HEK293 (cell line): ENCODE measurements around the gene KIAA1958.

Experiments used
- GLI4 ChIP-seq: fragments of 450-650 bp; formaldehyde crosslinking; IDR thresholded peaks from 2 replicates; pipeline ENCODE4 v1.5.1; 2016; ENCODE audit warnings: missing biosample characterization, missing genetic modification characterization
- ZNF768 ChIP-seq: fragments of 450-650 bp; formaldehyde crosslinking; IDR thresholded peaks from 2 replicates; pipeline ENCODE4 v1.5.1; 2018; ENCODE audit warnings: missing biosample characterization, mild to moderate bottlenecking, missing genetic modification characterization
- ZNF792 ChIP-seq: fragments of 450-650 bp; formaldehyde crosslinking; IDR thresholded peaks from 2 replicates; pipeline ENCODE4 v1.5.1; 2016; ENCODE audit warnings: missing biosample characterization, missing genetic modification characterization
- TF ChIP-seq, protein P1 (sequence below): fragments of 450-650 bp; formaldehyde crosslinking; IDR thresholded peaks from 2 replicates; pipeline ENCODE4 v1.5.1; 2017; ENCODE audit warnings: missing biosample characterization, missing genetic modification characterization
- TF ChIP-seq, protein P2 (sequence below): fragments of 450-650 bp; formaldehyde crosslinking; IDR thresholded peaks from 2 replicates; pipeline ENCODE4 v1.5.1; 2016; ENCODE audit warnings: missing biosample characterization, missing genetic modification characterization

DNA sequence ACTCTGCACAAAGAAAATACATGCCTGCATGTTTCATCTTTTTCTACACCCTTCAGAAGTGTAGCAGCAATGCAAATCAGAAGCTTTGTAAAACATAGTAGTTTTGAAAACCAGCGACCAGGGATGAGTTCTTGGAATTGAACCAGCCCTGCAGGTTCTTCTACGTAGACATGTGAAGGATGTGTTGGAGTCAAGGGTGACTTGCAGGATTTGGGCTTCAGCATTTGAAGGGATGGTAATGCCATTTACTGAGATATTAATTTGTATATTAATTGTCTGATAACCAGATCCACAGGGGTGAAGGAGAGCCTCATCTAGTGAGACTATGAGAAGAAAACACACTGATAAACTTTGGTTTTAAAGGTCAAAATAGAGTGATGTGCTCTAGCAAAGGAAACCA lies 72.4 kb downstream of the KIAA1958 start:
- TF ChIP-seq ZNF768 (tag by site-specific recombination) (no peak), ZNF792 (tag by site-specific recombination) (no peak), GLI4 (tag by site-specific recombination) (no peak)
- TF ChIP-seq, protein P1, sequence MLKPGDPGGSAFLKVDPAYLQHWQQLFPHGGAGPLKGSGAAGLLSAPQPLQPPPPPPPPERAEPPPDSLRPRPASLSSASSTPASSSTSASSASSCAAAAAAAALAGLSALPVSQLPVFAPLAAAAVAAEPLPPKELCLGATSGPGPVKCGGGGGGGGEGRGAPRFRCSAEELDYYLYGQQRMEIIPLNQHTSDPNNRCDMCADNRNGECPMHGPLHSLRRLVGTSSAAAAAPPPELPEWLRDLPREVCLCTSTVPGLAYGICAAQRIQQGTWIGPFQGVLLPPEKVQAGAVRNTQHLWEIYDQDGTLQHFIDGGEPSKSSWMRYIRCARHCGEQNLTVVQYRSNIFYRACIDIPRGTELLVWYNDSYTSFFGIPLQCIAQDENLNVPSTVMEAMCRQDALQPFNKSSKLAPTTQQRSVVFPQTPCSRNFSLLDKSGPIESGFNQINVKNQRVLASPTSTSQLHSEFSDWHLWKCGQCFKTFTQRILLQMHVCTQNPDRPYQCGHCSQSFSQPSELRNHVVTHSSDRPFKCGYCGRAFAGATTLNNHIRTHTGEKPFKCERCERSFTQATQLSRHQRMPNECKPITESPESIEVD (tag by site-specific recombination): no peak
- TF ChIP-seq, protein P2, sequence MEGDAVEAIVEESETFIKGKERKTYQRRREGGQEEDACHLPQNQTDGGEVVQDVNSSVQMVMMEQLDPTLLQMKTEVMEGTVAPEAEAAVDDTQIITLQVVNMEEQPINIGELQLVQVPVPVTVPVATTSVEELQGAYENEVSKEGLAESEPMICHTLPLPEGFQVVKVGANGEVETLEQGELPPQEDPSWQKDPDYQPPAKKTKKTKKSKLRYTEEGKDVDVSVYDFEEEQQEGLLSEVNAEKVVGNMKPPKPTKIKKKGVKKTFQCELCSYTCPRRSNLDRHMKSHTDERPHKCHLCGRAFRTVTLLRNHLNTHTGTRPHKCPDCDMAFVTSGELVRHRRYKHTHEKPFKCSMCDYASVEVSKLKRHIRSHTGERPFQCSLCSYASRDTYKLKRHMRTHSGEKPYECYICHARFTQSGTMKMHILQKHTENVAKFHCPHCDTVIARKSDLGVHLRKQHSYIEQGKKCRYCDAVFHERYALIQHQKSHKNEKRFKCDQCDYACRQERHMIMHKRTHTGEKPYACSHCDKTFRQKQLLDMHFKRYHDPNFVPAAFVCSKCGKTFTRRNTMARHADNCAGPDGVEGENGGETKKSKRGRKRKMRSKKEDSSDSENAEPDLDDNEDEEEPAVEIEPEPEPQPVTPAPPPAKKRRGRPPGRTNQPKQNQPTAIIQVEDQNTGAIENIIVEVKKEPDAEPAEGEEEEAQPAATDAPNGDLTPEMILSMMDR (tag by site-specific recombination): no peak
